ENCODE data around the gene TSBP1.

Gene TSBP1

GRCh38 chr6:32401284-32401963, 29.7 kb upstream of the TSBP1 start:
- no peaks in the 10 kb centered on the region for H3K4me1 ChIP-seq (ENCODE audit: control insufficient read depth, insufficient read depth, low read length)
- no peaks in the 10 kb centered on the region for H3K9me3 ChIP-seq (ENCODE audit: control insufficient read depth, insufficient read depth, low read length)
- no peaks in the 10 kb centered on the region for H3K36me3 ChIP-seq (ENCODE audit: control insufficient read depth, insufficient read depth, low read length)
- H3K27me3 ChIP-seq (ENCODE audit: control insufficient read depth, insufficient read depth, low read length), result no peaks in the 10 kb centered on the region
- no peak overlapping the region for H3K9ac ChIP-seq (ENCODE audit: low read depth, low read length)
- no peak overlapping the region for H3K4me3 ChIP-seq (ENCODE audit: low read depth, low read length)
- no peak overlapping the region for H3K27ac ChIP-seq (ENCODE audit: low read depth, low read length)

- no peak overlapping the region for H3K27ac ChIP-seq (ENCODE audit: low read depth, low read length)
Observed at GRCh38 chr6:32397252-32397920, 25.7 kb upstream of the TSBP1 start.

GRCh38 chr6:32396028-32396427, 24.3 kb upstream of the TSBP1 start:
- Histone ChIP-seq H3K9me3 (ENCODE audit: control insufficient read depth, insufficient read depth, low read length) (no peaks in the 10 kb centered on the region), H3K9ac (ENCODE audit: low read depth, low read length) (no peak overlapping the region), H3K4me3 (ENCODE audit: low read depth, low read length) (no peak overlapping the region), H3K4me1 (ENCODE audit: control insufficient read depth, insufficient read depth, low read length) (no peaks in the 10 kb centered on the region), H3K36me3 (ENCODE audit: control insufficient read depth, insufficient read depth, low read length) (no peaks in the 10 kb centered on the region), H3K27ac (ENCODE audit: low read depth, low read length) (no peak overlapping the region), H3K27me3 (ENCODE audit: control insufficient read depth, insufficient read depth, low read length) (no peaks in the 10 kb centered on the region)

More at GRCh38 chr6:32397252-32397920, 25.7 kb upstream of the TSBP1 start:
- no peak overlapping the region for H3K4me3 ChIP-seq (ENCODE audit: low read depth, low read length)
- H3K27me3 ChIP-seq (ENCODE audit: control insufficient read depth, insufficient read depth, low read length), result no peaks in the 10 kb centered on the region
- no peaks in the 10 kb centered on the region for H3K9me3 ChIP-seq (ENCODE audit: control insufficient read depth, insufficient read depth, low read length)
- H3K36me3 ChIP-seq (ENCODE audit: control insufficient read depth, insufficient read depth, low read length), result no peaks in the 10 kb centered on the region
- no peaks in the 10 kb centered on the region for H3K4me1 ChIP-seq (ENCODE audit: control insufficient read depth, insufficient read depth, low read length)
- no peak overlapping the region for H3K9ac ChIP-seq (ENCODE audit: low read depth, low read length)

GRCh38 chr6:32393665-32394420, 22.1 kb upstream of the TSBP1 start:
- Histone ChIP-seq H3K4me1 (ENCODE audit: control insufficient read depth, insufficient read depth, low read length) (no peaks in the 10 kb centered on the region), H3K4me3 (ENCODE audit: low read depth, low read length) (no peak overlapping the region), H3K9me3 (ENCODE audit: control insufficient read depth, insufficient read depth, low read length) (no peaks in the 10 kb centered on the region), H3K27me3 (ENCODE audit: control insufficient read depth, insufficient read depth, low read length) (no peaks in the 10 kb centered on the region), H3K27ac (ENCODE audit: low read depth, low read length) (no peak overlapping the region), H3K9ac (ENCODE audit: low read depth, low read length) (no peak overlapping the region), H3K36me3 (ENCODE audit: control insufficient read depth, insufficient read depth, low read length) (no peaks in the 10 kb centered on the region)

- H3K4me1 ChIP-seq (ENCODE audit: control insufficient read depth, insufficient read depth, low read length), result no peaks in the 10 kb centered on the region
- H3K9ac ChIP-seq (ENCODE audit: low read depth, low read length), result no peak overlapping the region
- H3K36me3 ChIP-seq (ENCODE audit: control insufficient read depth, insufficient read depth, low read length), result no peaks in the 10 kb centered on the region
- no peak overlapping the region for H3K27ac ChIP-seq (ENCODE audit: low read depth, low read length)
- no peak overlapping the region for H3K4me3 ChIP-seq (ENCODE audit: low read depth, low read length)
- no peaks in the 10 kb centered on the region; the same call in 1 of the 2 replicates for H3K9me3 ChIP-seq (ENCODE audit: control insufficient read depth, insufficient read depth, low read length)
- H3K27me3 ChIP-seq (ENCODE audit: control insufficient read depth, insufficient read depth, low read length), result no peaks in the 10 kb centered on the region
Observed at GRCh38 chr6:32391505-32391904, 19.8 kb upstream of the TSBP1 start.

- H3K27ac ChIP-seq (ENCODE audit: low read depth, low read length), result no peak overlapping the region
- H3K9ac ChIP-seq (ENCODE audit: low read depth, low read length), result no peak overlapping the region
- H3K36me3 ChIP-seq (ENCODE audit: control insufficient read depth, insufficient read depth, low read length), result no peaks in the 10 kb centered on the region
- no peaks in the 10 kb centered on the region; the same call in 1 of the 2 replicates for H3K9me3 ChIP-seq (ENCODE audit: control insufficient read depth, insufficient read depth, low read length)
- no peaks in the 10 kb centered on the region for H3K4me1 ChIP-seq (ENCODE audit: control insufficient read depth, insufficient read depth, low read length)
- H3K4me3 ChIP-seq (ENCODE audit: low read depth, low read length), result no peak overlapping the region
- no peaks in the 10 kb centered on the region for H3K27me3 ChIP-seq (ENCODE audit: control insufficient read depth, insufficient read depth, low read length)
Observed at GRCh38 chr6:32387589-32388340, 16.1 kb upstream of the TSBP1 start.

- H3K4me3 ChIP-seq (ENCODE audit: low read depth, low read length), result no peak overlapping the region
Observed at GRCh38 chr6:32386040-32386439, 14.3 kb upstream of the TSBP1 start.

GRCh38 chr6:32382757-32383420, 11.2 kb upstream of the TSBP1 start:
- Histone ChIP-seq H3K9me3 (ENCODE audit: control insufficient read depth, insufficient read depth, low read length) (no peaks in the 10 kb centered on the region; the same call in 1 of the 2 replicates), H3K27me3 (ENCODE audit: control insufficient read depth, insufficient read depth, low read length) (no peaks in the 10 kb centered on the region), H3K36me3 (ENCODE audit: control insufficient read depth, insufficient read depth, low read length) (no peaks in the 10 kb centered on the region), H3K27ac (ENCODE audit: low read depth, low read length) (no peak overlapping the region), H3K4me1 (ENCODE audit: control insufficient read depth, insufficient read depth, low read length) (no peaks in the 10 kb centered on the region), H3K9ac (ENCODE audit: low read depth, low read length) (no peak overlapping the region), H3K4me3 (ENCODE audit: low read depth, low read length) (no peak overlapping the region)

More at GRCh38 chr6:32386040-32386439, 14.3 kb upstream of the TSBP1 start:
- Histone ChIP-seq H3K9ac (ENCODE audit: low read depth, low read length) (no peak overlapping the region), H3K36me3 (ENCODE audit: control insufficient read depth, insufficient read depth, low read length) (no peaks in the 10 kb centered on the region), H3K27me3 (ENCODE audit: control insufficient read depth, insufficient read depth, low read length) (no peaks in the 10 kb centered on the region), H3K4me1 (ENCODE audit: control insufficient read depth, insufficient read depth, low read length) (no peaks in the 10 kb centered on the region), H3K9me3 (ENCODE audit: control insufficient read depth, insufficient read depth, low read length) (no peaks in the 10 kb centered on the region; the same call in 1 of the 2 replicates), H3K27ac (ENCODE audit: low read depth, low read length) (no peak overlapping the region)

- Histone ChIP-seq H3K9me3 (ENCODE audit: control insufficient read depth, insufficient read depth, low read length) (no peaks in the 10 kb centered on the region), H3K36me3 (ENCODE audit: control insufficient read depth, insufficient read depth, low read length) (no peaks in the 10 kb centered on the region), H3K4me3 (ENCODE audit: low read depth, low read length) (no peak overlapping the region), H3K9ac (ENCODE audit: low read depth, low read length) (no peak overlapping the region), H3K27ac (ENCODE audit: low read depth, low read length) (no peak overlapping the region), H3K27me3 (ENCODE audit: control insufficient read depth, insufficient read depth, low read length) (no peaks in the 10 kb centered on the region), H3K4me1 (ENCODE audit: control insufficient read depth, insufficient read depth, low read length) (no peaks in the 10 kb centered on the region)
Observed at GRCh38 chr6:32379545-32379944, 7.8 kb upstream of the TSBP1 start.

GRCh38 chr6:32375739-32376529, 4.2 kb upstream of the TSBP1 start:
- H3K4me3 ChIP-seq (ENCODE audit: low read depth, low read length), result no peak overlapping the region
- H3K27me3 ChIP-seq (ENCODE audit: control insufficient read depth, insufficient read depth, low read length), result no peaks in the 10 kb centered on the region
- H3K9me3 ChIP-seq (ENCODE audit: control insufficient read depth, insufficient read depth, low read length), result no peaks in the 10 kb centered on the region
- H3K27ac ChIP-seq (ENCODE audit: low read depth, low read length), result no peak overlapping the region
- H3K9ac ChIP-seq (ENCODE audit: low read depth, low read length), result no peak overlapping the region
- no peaks in the 10 kb centered on the region for H3K36me3 ChIP-seq (ENCODE audit: control insufficient read depth, insufficient read depth, low read length)
- H3K4me1 ChIP-seq (ENCODE audit: control insufficient read depth, insufficient read depth, low read length), result 0 out of 2 replicates have a peak, but pooled peaks cover 6% of the 10 kb centered on the region

All from HUES48 (cell line).